Measurements from ENCODE around the gene STK16. TPM values are rescaled to one million over a fixed set of nuclear protein-coding genes. Genes with fewer than 3 reads are reported as not detected.
A peak's percentile ranks its signal among the peaks of the same experiment; 100 is the strongest.
"Not testable (repeated sequence)": the region's sequence is repeated elsewhere in the genome, so short reads cannot be mapped to it uniquely, and the experiment has no call there.

Gene STK16
- total RNA-seq: 21.4 TPM
- long read RNA-seq: 0 reads

- TF ChIP-seq CTCF (IDR thresholded peaks at IDR 0.05): no peak
- DNase-seq: peak; percentile 97
- H3K27ac ChIP-seq: peak within 1 kb of the TSS; percentile 96
- intact Hi-C loops (cut with DNase I): no loop called here
- peaks cover 52% of the 10 kb centered on the region for H3K4me1 ChIP-seq
- H3K4me3 ChIP-seq: peak within 1 kb of the TSS; percentile 98
- peak; percentile 90 for ATAC-seq
- peaks cover 19% of the 10 kb centered on the region for H3K36me3 ChIP-seq
- no peaks in the 10 kb centered on the region for H3K27me3 ChIP-seq
- no peaks in the 10 kb centered on the region for H3K9me3 ChIP-seq
Measured at GRCh38 chr2:219245148-219245898, at the start of gene STK16, which contains the start of gene GLB1L. Gene STK16 (plus strand): TSS chr2:219245479. CDS start chr2:219246000, 521 bp downstream. Gene GLB1L (minus strand): TSS chr2:219245444. CDS start chr2:219243573, 1,871 bp downstream.

GRCh38 chr2:219197388-219197787 is 47.9 kb upstream of the STK16 start:
- no peak overlapping the region for H3K27ac ChIP-seq
- no peak overlapping the region for H3K4me3 ChIP-seq
- no peaks in the 10 kb centered on the region for H3K9me3 ChIP-seq
- DNase-seq (no peak), ATAC-seq (no peak)
- no peaks in the 10 kb centered on the region for H3K27me3 ChIP-seq
- intact Hi-C loops (cut with DNase I): no loop called here
- H3K36me3 ChIP-seq: no peaks in the 10 kb centered on the region
- H3K4me1 ChIP-seq: no peaks in the 10 kb centered on the region
- no peak for TF ChIP-seq CTCF (IDR thresholded peaks at IDR 0.05)

GRCh38 chr2:219198974-219199373 is 46.3 kb upstream of the STK16 start:
- H3K27ac ChIP-seq: no peak overlapping the region
- intact Hi-C loops (cut with DNase I): no loop called here
- H3K9me3 ChIP-seq: no peaks in the 10 kb centered on the region
- DNase-seq (no peak), ATAC-seq (no peak)
- no peak for TF ChIP-seq CTCF (IDR thresholded peaks at IDR 0.05)
- no peaks in the 10 kb centered on the region for H3K27me3 ChIP-seq
- H3K36me3 ChIP-seq: no peaks in the 10 kb centered on the region
- no peak overlapping the region for H3K4me3 ChIP-seq
- H3K4me1 ChIP-seq: no peaks in the 10 kb centered on the region

DNA sequence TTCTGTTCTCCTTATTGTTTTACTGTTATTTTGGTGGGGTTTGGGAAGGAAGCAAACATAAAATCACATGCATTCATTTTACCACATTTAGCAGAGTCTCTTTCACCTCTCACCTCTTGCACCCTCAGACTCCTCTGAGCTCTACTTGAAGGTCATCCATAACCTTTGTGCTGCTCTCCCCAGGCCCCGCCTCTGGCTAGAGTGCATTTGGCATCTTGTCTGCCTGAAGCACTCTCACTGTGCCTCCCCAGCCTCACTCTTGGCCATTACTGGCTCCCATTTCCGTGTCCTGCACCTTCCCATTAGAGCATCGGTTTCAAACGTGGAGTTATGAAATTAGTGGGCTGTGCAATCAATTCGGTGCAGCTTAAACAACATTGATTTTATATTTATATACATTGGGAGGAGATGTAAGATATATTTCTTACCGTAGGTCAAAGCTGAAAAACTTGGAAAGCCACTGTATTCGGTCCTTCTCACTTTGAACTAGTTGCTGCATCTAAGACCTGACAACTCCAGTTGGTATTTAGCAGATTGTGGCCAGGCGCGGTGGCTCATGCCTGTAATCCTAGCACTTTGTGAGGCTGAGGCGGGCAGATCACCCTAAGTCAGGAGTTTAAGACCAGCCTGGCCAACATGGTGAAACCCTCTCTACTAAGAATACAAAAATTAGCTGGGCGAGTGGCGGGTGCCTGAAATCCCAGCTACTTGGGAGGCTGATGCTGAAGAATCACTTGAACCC is 45.6 kb upstream of the STK16 start:
- H3K36me3 ChIP-seq: no peaks in the 10 kb centered on the region
- no peaks in the 10 kb centered on the region for H3K4me1 ChIP-seq
- no peaks in the 10 kb centered on the region for H3K9me3 ChIP-seq
- no peak for TF ChIP-seq CTCF (IDR thresholded peaks at IDR 0.05)
- intact Hi-C loops (cut with DNase I): no loop called here
- no peak for DNase-seq
- H3K27me3 ChIP-seq: no peaks in the 10 kb centered on the region
- no peak overlapping the region for H3K27ac ChIP-seq
- H3K4me3 ChIP-seq: no peak overlapping the region
- no peak for ATAC-seq

GRCh38 chr2:219200502-219201326 is 44.6 kb upstream of the STK16 start:
- H3K36me3 ChIP-seq; H3K4me1 ChIP-seq; intact Hi-C loops (cut with DNase I); H3K27ac ChIP-seq; DNase-seq; H3K4me3 ChIP-seq; ATAC-seq; H3K9me3 ChIP-seq; H3K27me3 ChIP-seq: not testable (repeated sequence)

- not testable (repeated sequence) for DNase-seq, H3K27ac ChIP-seq, H3K4me1 ChIP-seq
Measured at GRCh38 chr2:219201331-219201730, 43.9 kb upstream of the STK16 start.

More at GRCh38 chr2:219201331-219201730, 43.9 kb upstream of the STK16 start:
- H3K36me3 ChIP-seq; H3K27me3 ChIP-seq; ATAC-seq; intact Hi-C loops (cut with DNase I); H3K9me3 ChIP-seq; H3K4me3 ChIP-seq: not testable (repeated sequence)
